SK-N-SH (cell line): ENCODE measurements around the gene CPN1. TPM values are rescaled to one million over a fixed set of nuclear protein-coding genes. Genes with fewer than 3 reads are reported as not detected.

Experiments used
- CTCF ChIA-PET: fragments of 300-600, 350-600 bp; formaldehyde crosslinking; extraction: SDS; loops from one replicate; lab custom pipeline; 2021; lab: Yijun Ruan, JAX
- POLR2A ChIA-PET: fragments of 350-600 bp; sonication (Branson Sonifier 250); formaldehyde crosslinking; extraction: SDS; loops from one replicate; lab custom pipeline; 2020; ENCODE audit warnings: antibody characterized with exemption, inconsistent platforms; lab: Yijun Ruan, JAX
- DNase-seq: peaks from one replicate; pipeline ENCODE4 v3.0.0; 2012
- H2AFZ ChIP-seq: fragments of 200-600 bp; sonication (generic); 2 replicates; pipeline ENCODE4 v1.8.1; 2016; ENCODE audit warnings: antibody characterized with exemption, mild to moderate bottlenecking, low read depth
- H3F3A ChIP-seq: fragments of 200-600 bp; sonication (generic); replicated peaks from 2 replicates; pipeline ENCODE3; 2016; ENCODE audit warnings: antibody characterized with exemption, mild to moderate bottlenecking; ENCODE audit not compliant: insufficient read depth
- H3K27ac ChIP-seq, 2 experiments: fragments of 200-500 bp in 1 of 2; fragments of 200-600 bp in 1 of 2; sonication (Bioruptor generic) in 1 of 2; sonication (generic), shearing (Covaris generic) in 1 of 2; 2 replicates each; pipeline versions ENCODE4 v1.5.1 to v1.6.1; 2014 to 2016; ENCODE audit warnings: low read depth in 2 of 2, inconsistent platforms in 1 of 2, low read length in 1 of 2, mild to moderate bottlenecking in 1 of 2, mixed read lengths in 1 of 2
- H3K27me3 ChIP-seq: fragments of 200-600 bp; sonication (generic), shearing (Covaris generic); 2 replicates; pipeline ENCODE4 v1.6.1; 2016; ENCODE audit warnings: mixed run types; ENCODE audit not compliant: insufficient read depth
- H3K36me3 ChIP-seq, 2 experiments: fragments of 200-500 bp in 1 of 2; fragments of 200-600 bp in 1 of 2; sonication (Bioruptor generic) in 1 of 2; sonication (generic) in 1 of 2; replicated peaks in 1 of 2; 2 replicates each; pipeline versions ENCODE3 to v1.5.1; 2014 to 2016; ENCODE audit warnings: low read length in 1 of 2, mild to moderate bottlenecking in 1 of 2; ENCODE audit not compliant: insufficient read depth in 2 of 2, control insufficient read depth in 1 of 2
- H3K4me1 ChIP-seq, 2 experiments: fragments of 200-500 bp in 1 of 2; fragments of 200-600 bp in 1 of 2; sonication (Bioruptor generic) in 1 of 2; sonication (generic), shearing (Covaris generic) in 1 of 2; 2 replicates each; pipeline versions ENCODE4 v1.5.1 to v1.6.1; 2014 to 2016; ENCODE audit warnings: low read depth in 1 of 2, low read length in 1 of 2, mixed run types in 1 of 2; ENCODE audit not compliant: insufficient read depth in 2 of 2, control insufficient read depth in 1 of 2
- H3K4me2 ChIP-seq: fragments of 200-600 bp; sonication (generic), shearing (Covaris generic); 2 replicates; pipeline ENCODE4 v1.6.1; 2017; ENCODE audit warnings: mixed run types
- H3K4me3 ChIP-seq, 2 experiments: fragments of 200-500 bp in 1 of 2; fragments of 200-600 bp in 1 of 2; sonication (Bioruptor generic) in 1 of 2; sonication (generic), shearing (Covaris generic) in 1 of 2; 2 replicates each; pipeline versions ENCODE4 v1.5.1 to v1.8.1; 2014 to 2016; ENCODE audit warnings: low read depth in 2 of 2, inconsistent platforms in 1 of 2, low read length in 1 of 2, mild to moderate bottlenecking in 1 of 2, mixed read lengths in 1 of 2, moderate library complexity in 1 of 2
- H3K79me2 ChIP-seq: fragments of 200-600 bp; sonication (generic); 2 replicates; pipeline ENCODE4 v1.8.1; 2017; ENCODE audit warnings: mild to moderate bottlenecking; ENCODE audit not compliant: insufficient read depth
- H3K9ac ChIP-seq: fragments of 200-600 bp; sonication (generic); 2 replicates; pipeline ENCODE4 v1.6.1; 2017; ENCODE audit warnings: mixed run types
- H3K9me2 ChIP-seq: fragments of 200-600 bp; sonication (generic); 2 replicates; pipeline ENCODE4 v1.6.1; 2017; ENCODE audit warnings: mixed run types
- H3K9me3 ChIP-seq: fragments of 200-600 bp; sonication (generic); 2 replicates; pipeline ENCODE4 v1.6.1; 2017; ENCODE audit warnings: mixed run types, mild to moderate bottlenecking, moderate library complexity
- H4K20me1 ChIP-seq: fragments of 200-600 bp; sonication (generic); 2 replicates; pipeline ENCODE4 v1.6.1; 2017; ENCODE audit warnings: mild to moderate bottlenecking, mixed run types; ENCODE audit not compliant: insufficient read depth
- EZH2phosphoT487 ChIP-seq: fragments of 200-600 bp; sonication (generic); IDR thresholded peaks from 2 replicates; pipeline ENCODE4 v1.6.1; 2017; ENCODE audit warnings: low read depth, mixed run types, mild to moderate bottlenecking, antibody characterized with exemption, moderate library complexity, borderline replicate concordance
- MXI1 ChIP-seq: IDR thresholded peaks from 2 replicates; pipeline ENCODE4 v1.6.1; 2012; ENCODE audit warnings: mild to moderate bottlenecking, low read depth, low read length, improper control_type of control experiment
- REST ChIP-seq: IDR thresholded peaks from 2 replicates; pipeline ENCODE4 v1.6.1; 2012; ENCODE audit warnings: mild to moderate bottlenecking, low read depth, low read length, moderate library complexity
- RFX5 ChIP-seq: IDR thresholded peaks from 2 replicates; pipeline ENCODE4 v1.6.1; 2012; ENCODE audit warnings: mild to moderate bottlenecking, improper control_type of control experiment, low read length
- RXRA ChIP-seq: IDR thresholded peaks from 2 replicates; pipeline ENCODE4 v1.4.0; 2012; ENCODE audit warnings: low read depth, mild to moderate bottlenecking, borderline replicate concordance
- SIN3A ChIP-seq: IDR thresholded peaks from 2 replicates; pipeline ENCODE4 v1.6.1; 2012; ENCODE audit warnings: low read depth, mild to moderate bottlenecking, low read length, moderate library complexity, borderline replicate concordance
- SMC3 ChIP-seq: IDR thresholded peaks from 2 replicates; pipeline ENCODE4 v1.6.1; 2012; ENCODE audit warnings: low read depth, low read length, improper control_type of control experiment
- TCF12 ChIP-seq: IDR thresholded peaks from 2 replicates; pipeline ENCODE4 v1.4.0; 2012
- USF2 ChIP-seq: fragments of 150-350 bp; IDR thresholded peaks from 2 replicates; pipeline ENCODE4 v1.6.1; 2017; ENCODE audit warnings: antibody characterized with exemption, low read length, low read depth, borderline replicate concordance
- whole genome bisulfite sequencing: methylation state at CpG from one replicate; pipeline ENCODE4 v1.1.6; 2017; ENCODE audit warnings: low lambda C conversion rate; 5-methylcytosine and 5-hydroxymethylcytosine counted together
- polyA plus RNA-seq, 3 experiments: library from polyadenylated mRNA; depleted of rRNA; stranded (reverse); fragments of >200 nt; gene quantifications; 2 replicates each; pipeline ENCODE4 v1.2.3, GENCODE V29; 2012
- TF ChIP-seq, protein P1 (sequence below): IDR thresholded peaks from 2 replicates; pipeline ENCODE4 v1.4.0; 2012; ENCODE audit warnings: low read depth, borderline replicate concordance
- TF ChIP-seq, protein P2 (sequence below): fragments of 200-600 bp; sonication (generic); IDR thresholded peaks from 2 replicates; pipeline ENCODE4 v1.6.1; 2017; ENCODE audit warnings: antibody characterized with exemption, mild to moderate bottlenecking, moderate library complexity

CPN1 gene
- polyA plus RNA-seq, 1 of the 3 experiments (the other 2 are of a cell fraction), result not detected

DNA sequence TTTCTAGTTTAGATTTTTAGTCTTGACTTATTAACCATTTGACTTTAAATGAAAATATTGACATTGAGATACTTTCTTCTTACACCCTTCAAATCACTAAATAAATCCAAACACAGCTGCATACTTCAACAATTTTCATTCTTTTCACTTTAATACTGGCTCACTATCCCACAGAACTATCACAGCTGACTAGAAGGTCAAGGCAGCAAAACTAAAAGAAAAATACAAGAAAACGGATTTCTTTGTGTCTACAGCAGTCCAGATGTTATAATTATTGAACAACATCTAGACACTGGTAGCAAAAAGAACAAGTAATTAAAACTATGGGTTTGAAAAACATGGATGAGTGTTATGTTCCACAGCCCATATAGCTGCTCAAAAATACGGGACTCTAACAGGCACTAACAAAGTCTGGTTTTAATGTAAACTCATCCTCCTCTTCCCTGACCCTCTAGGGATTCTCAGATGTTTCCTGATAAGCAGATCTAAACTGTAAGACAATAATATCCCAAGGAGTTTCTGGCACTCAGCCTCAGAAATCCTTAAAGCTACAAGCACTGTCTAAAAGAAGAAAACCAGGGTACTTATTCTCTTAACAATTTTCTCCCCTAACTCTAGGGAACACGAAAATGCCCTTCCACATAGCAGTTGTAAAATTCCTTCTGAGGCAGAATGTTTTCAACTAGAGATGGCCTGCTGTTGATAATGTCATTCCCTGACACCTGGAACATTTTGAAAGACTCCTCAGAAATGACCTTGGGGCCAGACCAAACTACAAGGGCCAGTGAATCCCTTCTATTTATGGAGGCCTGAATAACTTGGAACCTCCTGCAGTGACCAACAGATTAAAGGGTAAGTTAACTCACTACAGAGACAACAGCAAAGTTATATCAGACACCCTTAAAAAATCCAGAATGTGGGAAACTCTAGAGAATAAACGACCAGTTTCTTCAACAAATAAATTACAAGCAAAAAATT, 84.7 kb downstream of the CPN1 start (continued):
- TF ChIP-seq REST (no peak), RFX5 (no peak), RXRA (peak; percentile 66; the same call in 1 of the 2 replicates), SIN3A (no peak), TCF12 (peak; percentile 86)
- TF ChIP-seq, protein P1, sequence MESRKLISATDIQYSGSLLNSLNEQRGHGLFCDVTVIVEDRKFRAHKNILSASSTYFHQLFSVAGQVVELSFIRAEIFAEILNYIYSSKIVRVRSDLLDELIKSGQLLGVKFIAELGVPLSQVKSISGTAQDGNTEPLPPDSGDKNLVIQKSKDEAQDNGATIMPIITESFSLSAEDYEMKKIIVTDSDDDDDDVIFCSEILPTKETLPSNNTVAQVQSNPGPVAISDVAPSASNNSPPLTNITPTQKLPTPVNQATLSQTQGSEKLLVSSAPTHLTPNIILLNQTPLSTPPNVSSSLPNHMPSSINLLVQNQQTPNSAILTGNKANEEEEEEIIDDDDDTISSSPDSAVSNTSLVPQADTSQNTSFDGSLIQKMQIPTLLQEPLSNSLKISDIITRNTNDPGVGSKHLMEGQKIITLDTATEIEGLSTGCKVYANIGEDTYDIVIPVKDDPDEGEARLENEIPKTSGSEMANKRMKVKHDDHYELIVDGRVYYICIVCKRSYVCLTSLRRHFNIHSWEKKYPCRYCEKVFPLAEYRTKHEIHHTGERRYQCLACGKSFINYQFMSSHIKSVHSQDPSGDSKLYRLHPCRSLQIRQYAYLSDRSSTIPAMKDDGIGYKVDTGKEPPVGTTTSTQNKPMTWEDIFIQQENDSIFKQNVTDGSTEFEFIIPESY, result no peak

DNA sequence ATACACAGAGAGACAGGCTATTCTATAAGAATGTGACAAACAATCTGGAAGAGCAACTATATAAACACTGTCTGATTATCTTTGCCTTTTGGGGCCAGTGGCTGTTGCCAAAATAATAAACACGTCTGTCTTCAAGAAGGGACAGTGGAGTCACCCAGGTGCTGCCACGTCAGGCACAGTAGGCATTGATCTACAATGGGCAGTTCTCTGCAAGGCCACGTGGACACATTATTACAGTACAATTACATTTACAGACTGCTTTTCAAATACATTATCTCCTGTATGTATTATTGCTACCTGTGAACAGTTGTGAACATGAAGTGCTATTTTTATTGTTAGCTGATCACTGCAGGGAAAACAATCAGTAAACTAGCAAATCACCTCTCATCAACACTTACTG, 86.0 kb downstream of the CPN1 start:
- peaks cover 4 to 52% of the 10 kb centered on the region in 2 experiments for H3K4me1 ChIP-seq
- no peaks in the 10 kb centered on the region for H3K27me3 ChIP-seq
- H3K27ac ChIP-seq, result peak overlapping the region in 1 of 2 experiments; percentile 83; a peak in 2 of 4 replicates
- DNase-seq, result no peak
- no peak overlapping the region for H3K4me3 ChIP-seq
- peaks cover 100% of the 10 kb centered on the region for H3K79me2 ChIP-seq
- POLR2A ChIA-PET, result no interaction called here
- CTCF ChIA-PET, result interaction anchor here (1.4 to 8.5 kb wide), 3 partner anchors 12 to 150 kb away, joined by 3 to 64 read pairs (median 11); partner anchors contain the start of gene DNMBP
- WGBS, result 96% methylated on average over 3 of the region's 3 CpGs
- H3K9me3 ChIP-seq, result no peaks in the 10 kb centered on the region
- H3F3A ChIP-seq, result peaks cover 35% of the 10 kb centered on the region
- H3K4me2 ChIP-seq, result peak overlapping the region; percentile 56; the same call in 1 of the 2 replicates
- peaks cover 95% of the 10 kb centered on the region for H4K20me1 ChIP-seq
- H2AFZ ChIP-seq, result no peak overlapping the region
- no peaks in the 10 kb centered on the region for H3K9me2 ChIP-seq
- H3K9ac ChIP-seq, result no peak overlapping the region
- H3K36me3 ChIP-seq, result peaks cover 3 to 55% of the 10 kb centered on the region in 2 experiments
- TF ChIP-seq SMC3 (no peak), EZH2phosphoT487 (no peak), USF2 (no peak), MXI1 (no peak), REST (no peak), SIN3A (no peak)
- TF ChIP-seq, protein P2, sequence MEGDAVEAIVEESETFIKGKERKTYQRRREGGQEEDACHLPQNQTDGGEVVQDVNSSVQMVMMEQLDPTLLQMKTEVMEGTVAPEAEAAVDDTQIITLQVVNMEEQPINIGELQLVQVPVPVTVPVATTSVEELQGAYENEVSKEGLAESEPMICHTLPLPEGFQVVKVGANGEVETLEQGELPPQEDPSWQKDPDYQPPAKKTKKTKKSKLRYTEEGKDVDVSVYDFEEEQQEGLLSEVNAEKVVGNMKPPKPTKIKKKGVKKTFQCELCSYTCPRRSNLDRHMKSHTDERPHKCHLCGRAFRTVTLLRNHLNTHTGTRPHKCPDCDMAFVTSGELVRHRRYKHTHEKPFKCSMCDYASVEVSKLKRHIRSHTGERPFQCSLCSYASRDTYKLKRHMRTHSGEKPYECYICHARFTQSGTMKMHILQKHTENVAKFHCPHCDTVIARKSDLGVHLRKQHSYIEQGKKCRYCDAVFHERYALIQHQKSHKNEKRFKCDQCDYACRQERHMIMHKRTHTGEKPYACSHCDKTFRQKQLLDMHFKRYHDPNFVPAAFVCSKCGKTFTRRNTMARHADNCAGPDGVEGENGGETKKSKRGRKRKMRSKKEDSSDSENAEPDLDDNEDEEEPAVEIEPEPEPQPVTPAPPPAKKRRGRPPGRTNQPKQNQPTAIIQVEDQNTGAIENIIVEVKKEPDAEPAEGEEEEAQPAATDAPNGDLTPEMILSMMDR, result no peak
- TF ChIP-seq, protein P1, result no peak
